Upper lobe of right lung (tissue), 1 donor: ENCODE data around the gene DUSP2. TPM values are rescaled to one million over a fixed set of nuclear protein-coding genes. Genes with fewer than 3 reads are reported as not detected.
A peak's percentile ranks its signal among the peaks of the same experiment; 100 is the strongest.

Experiments used
- ATAC-seq: fragments of 200-7000 bp; cut with Tn5 transposase; one replicate; pipeline ENCODE4 v1.9.1; 2020; ENCODE audit warnings: mild to moderate bottlenecking, moderate library complexity
- DNase-seq: peaks from one replicate; pipeline ENCODE4 v3.0.0-alpha.2; 2020
- H3K27ac ChIP-seq: fragments of 200-600 bp; one replicate; pipeline ENCODE4 v1.8.0; 2022
- H3K27me3 ChIP-seq: fragments of 200-600 bp; one replicate; pipeline ENCODE4 v1.8.0; 2022; ENCODE audit warnings: mild to moderate bottlenecking
- H3K36me3 ChIP-seq: fragments of 200-600 bp; one replicate; pipeline ENCODE4 v1.8.0; 2022
- H3K4me1 ChIP-seq: fragments of 200-600 bp; one replicate; pipeline ENCODE4 v1.8.0; 2022
- H3K4me3 ChIP-seq: fragments of 200-600 bp; one replicate; pipeline ENCODE4 v1.8.0; 2022; ENCODE audit warnings: mild to moderate bottlenecking
- H3K9me3 ChIP-seq: fragments of 200-600 bp; one replicate; pipeline ENCODE4 v1.8.0; 2022
- CTCF ChIP-seq: fragments of 200-600 bp; IDR thresholded peaks from one replicate; pipeline ENCODE4 v1.8.0; 2022; ENCODE audit warnings: antibody characterized with exemption
- intact Hi-C: fragments of 100-400 bp; cut with DNase I; formaldehyde crosslinking; loops from one replicate; pipeline ENCODE4 v1.11.0; 2022
- total RNA-seq: library from RNA; stranded (reverse); fragmentation: NEBNext Ultra II Directional; extraction: Animal tissue kit (Norgen Biotek cat#: 25700); gene quantifications from one replicate; pipeline ENCODE4 v1.2.1, GENCODE V29; 2021
- donor health status: DM: no; HTN: yes; CAD: no; lungs with severe emphysema.

The DUSP2 gene
- total RNA-seq, 1 donor from 2014 or later = 4.4 TPM

GRCh38 chr2:96159084-96159830 is 14.0 kb upstream of the DUSP2 start:
- no peak for ATAC-seq
- no peaks in the 10 kb centered on the region for H3K4me1 ChIP-seq
- no peak overlapping the region for H3K4me3 ChIP-seq
- H3K9me3 ChIP-seq = no peaks in the 10 kb centered on the region
- peak; percentile 40 for DNase-seq
- no peaks in the 10 kb centered on the region for H3K27me3 ChIP-seq
- no peak overlapping the region for H3K27ac ChIP-seq
- intact Hi-C loops = no loop called here
- no peaks in the 10 kb centered on the region for H3K36me3 ChIP-seq
- no peak for TF ChIP-seq CTCF

GRCh38 chr2:96158554-96158940 is 13.3 kb upstream of the DUSP2 start:
- no peak overlapping the region for H3K4me3 ChIP-seq

GRCh38 chr2:96157649-96158553 is 12.7 kb upstream of the DUSP2 start:
- no peaks in the 10 kb centered on the region for H3K4me1 ChIP-seq
- DNase-seq (peak; percentile 64), ATAC-seq (peak; percentile 55)

More at GRCh38 chr2:96158554-96158940, 13.3 kb upstream of the DUSP2 start:
- no peak for TF ChIP-seq CTCF
- DNase-seq = peak; percentile 40
- Histone ChIP-seq H3K36me3 (no peaks in the 10 kb centered on the region), H3K27me3 (no peaks in the 10 kb centered on the region), H3K27ac (no peak overlapping the region), H3K9me3 (no peaks in the 10 kb centered on the region), H3K4me1 (no peaks in the 10 kb centered on the region)
- intact Hi-C loops = no loop called here
- no peak for ATAC-seq

GRCh38 chr2:96156926-96157648 is 11.8 kb upstream of the DUSP2 start:
- H3K4me3 ChIP-seq = no peak overlapping the region
- no peak overlapping the region for H3K27ac ChIP-seq
- no peak for TF ChIP-seq CTCF
- H3K4me1 ChIP-seq = no peaks in the 10 kb centered on the region
- DNase-seq (peak; percentile 60), ATAC-seq (peak; percentile 3)
- no peaks in the 10 kb centered on the region for H3K9me3 ChIP-seq
- H3K27me3 ChIP-seq = no peaks in the 10 kb centered on the region
- H3K36me3 ChIP-seq = no peaks in the 10 kb centered on the region
- intact Hi-C loops = no loop called here

More at GRCh38 chr2:96157649-96158553, 12.7 kb upstream of the DUSP2 start:
- no peak for TF ChIP-seq CTCF
- Histone ChIP-seq H3K27me3 (no peaks in the 10 kb centered on the region), H3K36me3 (no peaks in the 10 kb centered on the region), H3K27ac (no peak overlapping the region), H3K4me3 (no peak overlapping the region), H3K9me3 (no peaks in the 10 kb centered on the region)
- intact Hi-C loops = no loop called here

- TF ChIP-seq CTCF = no peak
These were observed 11.0 kb upstream of the DUSP2 start for GRCh38 chr2:96156011-96156820.

More at GRCh38 chr2:96156011-96156820, 11.0 kb upstream of the DUSP2 start:
- no peak for ATAC-seq
- H3K4me1 ChIP-seq = no peaks in the 10 kb centered on the region
- intact Hi-C loops = no loop called here
- no peaks in the 10 kb centered on the region for H3K9me3 ChIP-seq
- no peak overlapping the region for H3K27ac ChIP-seq
- H3K4me3 ChIP-seq = no peak overlapping the region
- peak; percentile 44 for DNase-seq
- H3K27me3 ChIP-seq = no peaks in the 10 kb centered on the region
- H3K36me3 ChIP-seq = no peaks in the 10 kb centered on the region
